ENCODE measurements around the gene RNU7-1. TPM values are rescaled to one million over a fixed set of nuclear protein-coding genes. Genes with fewer than 3 reads are reported as not detected.

RNU7-1 gene
- total and polyA plus RNA-seq, 4 donors: 16.2 to 21.9 TPM; not detected in 2

DNA sequence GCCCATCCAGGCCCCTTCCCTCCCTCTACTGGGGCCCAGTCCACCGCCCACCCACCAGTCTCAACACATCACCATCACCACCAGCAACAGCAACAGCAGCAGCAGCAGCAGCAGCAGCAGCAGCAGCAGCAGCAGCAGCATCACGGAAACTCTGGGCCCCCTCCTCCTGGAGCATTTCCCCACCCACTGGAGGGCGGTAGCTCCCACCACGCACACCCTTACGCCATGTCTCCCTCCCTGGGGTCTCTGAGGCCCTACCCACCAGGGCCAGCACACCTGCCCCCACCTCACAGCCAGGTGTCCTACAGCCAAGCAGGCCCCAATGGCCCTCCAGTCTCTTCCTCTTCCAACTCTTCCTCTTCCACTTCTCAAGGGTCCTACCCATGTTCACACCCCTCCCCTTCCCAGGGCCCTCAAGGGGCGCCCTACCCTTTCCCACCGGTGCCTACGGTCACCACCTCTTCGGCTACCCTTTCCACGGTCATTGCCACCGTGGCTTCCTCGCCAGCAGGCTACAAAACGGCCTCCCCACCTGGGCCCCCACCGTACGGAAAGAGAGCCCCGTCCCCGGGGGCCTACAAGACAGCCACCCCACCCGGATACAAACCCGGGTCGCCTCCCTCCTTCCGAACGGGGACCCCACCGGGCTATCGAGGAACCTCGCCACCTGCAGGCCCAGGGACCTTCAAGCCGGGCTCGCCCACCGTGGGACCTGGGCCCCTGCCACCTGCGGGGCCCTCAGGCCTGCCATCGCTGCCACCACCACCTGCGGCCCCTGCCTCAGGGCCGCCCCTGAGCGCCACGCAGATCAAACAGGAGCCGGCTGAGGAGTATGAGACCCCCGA lies 6.8 kb upstream of the RNU7-1 start:
- Histone ChIP-seq H3K27ac (ENCODE audit: low read depth, low read length) (peak overlapping the region; percentile 93), H3K4me3 (ENCODE audit: low read depth, low read length) (peak overlapping the region; percentile 77), H3K9me3 (ENCODE audit: control insufficient read depth, insufficient read depth, low read length) (no peaks in the 10 kb centered on the region), H3K4me1 (ENCODE audit: control insufficient read depth, insufficient read depth, low read length) (peaks cover 42% of the 10 kb centered on the region), H3K36me3 (ENCODE audit: control insufficient read depth, insufficient read depth, low read length) (peaks cover 80% of the 10 kb centered on the region), H3K27me3 (ENCODE audit: control insufficient read depth, insufficient read depth, low read length) (no peaks in the 10 kb centered on the region)
- WGBS (ENCODE audit: insufficient coverage): 27% methylated on average over 36 of the region's 36 CpGs
- no peak for DNase-seq (ENCODE audit: low read depth in 4 of 6, low spot score in 6 of 6)

DNA sequence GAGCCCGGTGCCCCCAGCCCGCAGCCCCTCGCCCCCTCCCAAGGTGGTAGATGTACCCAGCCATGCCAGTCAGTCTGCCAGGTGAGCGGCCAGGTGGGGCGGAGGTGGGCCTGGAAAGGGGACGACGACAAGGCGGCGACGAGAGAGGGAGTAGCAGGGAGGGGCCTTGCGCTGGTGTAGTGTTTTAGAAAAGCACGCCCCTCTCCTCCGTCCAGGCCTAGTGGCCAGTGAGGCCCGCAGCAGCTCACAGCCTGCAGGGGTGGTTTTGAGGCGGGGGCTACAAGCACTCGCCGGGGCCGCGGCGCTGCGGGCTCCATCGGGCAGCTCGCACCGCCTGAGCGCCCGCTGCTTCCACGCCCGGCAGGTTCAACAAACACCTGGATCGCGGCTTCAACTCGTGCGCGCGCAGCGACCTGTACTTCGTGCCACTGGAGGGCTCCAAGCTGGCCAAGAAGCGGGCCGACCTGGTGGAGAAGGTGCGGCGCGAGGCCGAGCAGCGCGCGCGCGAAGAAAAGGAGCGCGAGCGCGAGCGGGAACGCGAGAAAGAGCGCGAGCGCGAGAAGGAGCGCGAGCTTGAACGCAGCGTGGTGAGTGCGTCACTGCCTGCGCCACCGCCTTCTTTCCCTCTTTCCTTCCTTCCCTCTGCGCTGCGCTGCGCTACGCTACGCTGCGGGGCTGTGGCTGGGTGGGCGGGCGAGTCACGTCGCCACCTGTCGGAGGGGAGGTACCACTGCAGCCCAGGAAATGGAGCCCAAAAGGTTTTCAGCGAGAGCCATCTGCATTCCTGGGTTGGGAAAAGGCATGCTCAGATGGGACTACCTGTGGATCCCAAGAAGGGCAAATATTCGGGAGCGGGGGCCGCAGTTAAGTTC lies 5.9 kb upstream of the RNU7-1 start:
- peak overlapping the region; percentile 93 for H3K27ac ChIP-seq (ENCODE audit: low read depth, low read length)
- H3K4me1 ChIP-seq (ENCODE audit: control insufficient read depth, insufficient read depth, low read length): peaks cover 48% of the 10 kb centered on the region
- peak overlapping the region; percentile 77 for H3K4me3 ChIP-seq (ENCODE audit: low read depth, low read length)
- whole genome bisulfite sequencing (ENCODE audit: insufficient coverage): under 1% methylated on average over 73 of the region's 80 CpGs
- peaks cover 88% of the 10 kb centered on the region for H3K36me3 ChIP-seq (ENCODE audit: control insufficient read depth, insufficient read depth, low read length)
- no peaks in the 10 kb centered on the region for H3K27me3 ChIP-seq (ENCODE audit: control insufficient read depth, insufficient read depth, low read length)
- peak; percentile 85 to 99 (median 92) for DNase-seq (ENCODE audit: low read depth in 4 of 6, low spot score in 6 of 6)
- no peaks in the 10 kb centered on the region for H3K9me3 ChIP-seq (ENCODE audit: control insufficient read depth, insufficient read depth, low read length)

DNA sequence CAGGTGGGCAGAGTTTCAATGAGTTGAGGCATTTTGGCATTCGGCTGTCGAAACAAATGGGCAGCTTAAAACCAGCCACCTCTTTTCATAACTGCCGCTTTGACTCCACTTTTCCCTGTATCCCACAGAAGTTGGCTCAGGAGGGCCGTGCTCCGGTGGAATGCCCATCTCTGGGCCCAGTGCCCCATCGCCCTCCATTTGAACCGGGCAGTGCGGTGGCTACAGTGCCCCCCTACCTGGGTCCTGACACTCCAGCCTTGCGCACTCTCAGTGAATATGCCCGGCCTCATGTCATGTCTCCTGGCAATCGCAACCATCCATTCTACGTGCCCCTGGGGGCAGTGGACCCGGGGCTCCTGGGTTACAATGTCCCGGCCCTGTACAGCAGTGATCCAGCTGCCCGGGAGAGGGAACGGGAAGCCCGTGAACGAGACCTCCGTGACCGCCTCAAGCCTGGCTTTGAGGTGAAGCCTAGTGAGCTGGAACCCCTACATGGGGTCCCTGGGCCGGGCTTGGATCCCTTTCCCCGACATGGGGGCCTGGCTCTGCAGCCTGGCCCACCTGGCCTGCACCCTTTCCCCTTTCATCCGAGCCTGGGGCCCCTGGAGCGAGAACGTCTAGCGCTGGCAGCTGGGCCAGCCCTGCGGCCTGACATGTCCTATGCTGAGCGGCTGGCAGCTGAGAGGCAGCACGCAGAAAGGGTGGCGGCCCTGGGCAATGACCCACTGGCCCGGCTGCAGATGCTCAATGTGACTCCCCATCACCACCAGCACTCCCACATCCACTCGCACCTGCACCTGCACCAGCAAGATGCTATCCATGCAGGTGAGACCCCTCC lies 5.0 kb upstream of the RNU7-1 start:
- Histone ChIP-seq H3K27ac (ENCODE audit: low read depth, low read length) (peak overlapping the region; percentile 93), H3K4me3 (ENCODE audit: low read depth, low read length) (peak overlapping the region; percentile 77), H3K4me1 (ENCODE audit: control insufficient read depth, insufficient read depth, low read length) (peaks cover 55% of the 10 kb centered on the region), H3K27me3 (ENCODE audit: control insufficient read depth, insufficient read depth, low read length) (no peaks in the 10 kb centered on the region), H3K36me3 (ENCODE audit: control insufficient read depth, insufficient read depth, low read length) (peaks cover 83% of the 10 kb centered on the region), H3K9me3 (ENCODE audit: control insufficient read depth, insufficient read depth, low read length) (no peaks in the 10 kb centered on the region)
- DNase-seq (ENCODE audit: low read depth in 4 of 6, low spot score in 6 of 6): no peak
- 87% methylated on average over 30 of the region's 32 CpGs for WGBS (ENCODE audit: insufficient coverage)

DNA sequence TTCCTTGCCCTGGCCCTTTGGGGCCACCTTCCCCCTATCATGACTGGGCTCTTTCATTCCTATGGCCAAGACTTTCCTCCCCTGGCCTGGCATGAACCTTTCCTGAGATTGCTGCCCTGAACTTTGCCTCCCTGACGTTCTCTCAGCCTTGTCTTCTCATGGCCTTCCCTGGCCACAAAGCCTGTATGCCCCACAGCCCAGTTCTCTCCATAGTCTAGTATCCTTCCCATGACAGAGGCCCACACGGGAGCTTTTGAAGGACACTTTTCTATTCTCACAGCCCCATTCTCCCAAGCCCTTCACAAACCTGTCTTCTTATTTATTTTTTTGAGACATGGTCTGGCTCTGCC lies 4.5 kb upstream of the RNU7-1 start:
- no peaks in the 10 kb centered on the region for H3K9me3 ChIP-seq (ENCODE audit: control insufficient read depth, insufficient read depth, low read length)
- WGBS (ENCODE audit: insufficient coverage): 75% methylated on average over 2 of the region's 2 CpGs
- DNase-seq (ENCODE audit: low read depth in 4 of 6, low spot score in 6 of 6): no peak
- H3K4me1 ChIP-seq (ENCODE audit: control insufficient read depth, insufficient read depth, low read length): peaks cover 55% of the 10 kb centered on the region
- H3K27ac ChIP-seq (ENCODE audit: low read depth, low read length): no peak overlapping the region
- H3K4me3 ChIP-seq (ENCODE audit: low read depth, low read length): no peak overlapping the region
- H3K36me3 ChIP-seq (ENCODE audit: control insufficient read depth, insufficient read depth, low read length): peaks cover 78% of the 10 kb centered on the region
- H3K27me3 ChIP-seq (ENCODE audit: control insufficient read depth, insufficient read depth, low read length): no peaks in the 10 kb centered on the region

DNA sequence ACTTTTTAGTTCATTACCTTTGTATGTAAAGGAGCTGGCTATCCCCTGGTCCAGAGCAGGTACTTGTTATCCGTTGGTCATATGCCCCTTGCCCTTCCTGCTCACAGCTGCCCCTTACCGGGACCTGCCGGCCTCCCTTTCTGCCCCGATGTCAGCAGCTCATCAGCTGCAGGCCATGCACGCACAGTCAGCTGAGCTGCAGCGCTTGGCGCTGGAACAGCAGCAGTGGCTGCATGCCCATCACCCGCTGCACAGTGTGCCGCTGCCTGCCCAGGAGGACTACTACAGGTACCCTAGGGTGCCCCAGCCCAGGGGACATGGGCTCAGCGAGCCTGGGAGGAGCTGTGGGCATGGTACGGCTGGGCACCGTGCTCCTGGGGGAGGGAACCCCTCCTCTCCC lies 2.3 kb upstream of the RNU7-1 start:
- Histone ChIP-seq H3K9me3 (ENCODE audit: control insufficient read depth, insufficient read depth, low read length) (no peaks in the 10 kb centered on the region), H3K27me3 (ENCODE audit: control insufficient read depth, insufficient read depth, low read length) (no peaks in the 10 kb centered on the region), H3K36me3 (ENCODE audit: control insufficient read depth, insufficient read depth, low read length) (peaks cover 69% of the 10 kb centered on the region), H3K27ac (ENCODE audit: low read depth, low read length) (no peak overlapping the region), H3K4me3 (ENCODE audit: low read depth, low read length) (no peak overlapping the region), H3K4me1 (ENCODE audit: control insufficient read depth, insufficient read depth, low read length) (peaks cover 72% of the 10 kb centered on the region)
- 83% methylated on average over 10 of the region's 12 CpGs for WGBS (ENCODE audit: insufficient coverage)
- no peak for DNase-seq (ENCODE audit: low read depth in 4 of 6, low spot score in 6 of 6)

DNA sequence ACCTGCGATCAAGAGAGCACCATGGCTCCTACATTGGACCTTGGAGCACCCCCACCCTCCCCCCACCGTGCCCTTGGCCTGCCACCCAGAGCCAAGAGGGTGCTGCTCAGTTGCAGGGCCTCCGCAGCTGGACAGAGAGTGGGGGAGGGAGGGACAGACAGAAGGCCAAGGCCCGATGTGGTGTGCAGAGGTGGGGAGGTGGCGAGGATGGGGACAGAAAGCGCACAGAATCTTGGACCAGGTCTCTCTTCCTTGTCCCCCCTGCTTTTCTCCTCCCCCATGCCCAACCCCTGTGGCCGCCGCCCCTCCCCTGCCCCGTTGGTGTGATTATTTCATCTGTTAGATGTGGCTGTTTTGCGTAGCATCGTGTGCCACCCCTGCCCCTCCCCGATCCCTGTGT lies 1.8 kb upstream of the RNU7-1 start:
- Histone ChIP-seq H3K36me3 (ENCODE audit: control insufficient read depth, insufficient read depth, low read length) (peaks cover 69% of the 10 kb centered on the region), H3K27me3 (ENCODE audit: control insufficient read depth, insufficient read depth, low read length) (no peaks in the 10 kb centered on the region), H3K4me1 (ENCODE audit: control insufficient read depth, insufficient read depth, low read length) (peaks cover 72% of the 10 kb centered on the region), H3K4me3 (ENCODE audit: low read depth, low read length) (no peak overlapping the region), H3K27ac (ENCODE audit: low read depth, low read length) (no peak overlapping the region), H3K9me3 (ENCODE audit: control insufficient read depth, insufficient read depth, low read length) (no peaks in the 10 kb centered on the region)
- DNase-seq (ENCODE audit: low read depth in 4 of 6, low spot score in 6 of 6): no peak
- 70% methylated on average over 2 of the region's 12 CpGs for WGBS (ENCODE audit: insufficient coverage)

DNA sequence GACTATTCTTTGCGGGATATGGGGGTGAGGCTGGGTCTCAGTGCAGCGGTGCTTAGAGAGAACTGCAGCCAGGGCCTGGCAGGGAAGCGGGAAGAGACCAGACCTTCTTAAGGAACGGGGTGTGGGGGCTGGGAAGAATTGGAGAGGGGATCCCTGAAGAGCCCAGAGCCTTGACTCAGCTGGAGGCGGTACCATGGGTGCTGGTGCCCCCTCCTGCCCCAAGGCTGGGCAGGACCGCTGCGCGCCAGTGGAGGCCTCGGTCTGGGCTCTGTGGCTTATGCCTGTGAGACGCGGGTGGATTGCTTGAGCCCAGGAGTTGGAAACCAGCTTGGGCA lies 1.3 kb upstream of the RNU7-1 start:
- WGBS (ENCODE audit: insufficient coverage): 88% methylated on average over 11 of the region's 11 CpGs
- Histone ChIP-seq H3K4me3 (ENCODE audit: low read depth, low read length) (no peak overlapping the region), H3K27me3 (ENCODE audit: control insufficient read depth, insufficient read depth, low read length) (no peaks in the 10 kb centered on the region), H3K4me1 (ENCODE audit: control insufficient read depth, insufficient read depth, low read length) (peaks cover 69% of the 10 kb centered on the region), H3K27ac (ENCODE audit: low read depth, low read length) (peak overlapping the region; percentile 99), H3K9me3 (ENCODE audit: control insufficient read depth, insufficient read depth, low read length) (no peaks in the 10 kb centered on the region), H3K36me3 (ENCODE audit: control insufficient read depth, insufficient read depth, low read length) (peaks cover 68% of the 10 kb centered on the region)
- no peak for DNase-seq (ENCODE audit: low read depth in 4 of 6, low spot score in 6 of 6)

DNA sequence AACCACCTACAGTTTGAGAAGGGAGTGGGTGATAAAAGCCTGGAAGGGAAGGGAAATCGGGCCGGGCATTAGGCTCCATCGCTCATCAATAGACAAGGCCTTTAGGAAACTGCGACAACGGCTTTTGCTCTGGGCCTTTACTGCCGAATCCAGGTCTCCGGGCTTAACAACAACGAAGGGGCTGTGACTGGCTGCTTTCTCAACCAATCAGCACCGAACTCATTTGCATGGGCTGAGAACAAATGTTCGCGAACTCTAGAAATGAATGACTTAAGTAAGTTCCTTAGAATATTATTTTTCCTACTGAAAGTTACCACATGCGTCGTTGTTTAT lies 261 bp upstream of the RNU7-1 start:
- Histone ChIP-seq H3K9me3 (ENCODE audit: control insufficient read depth, insufficient read depth, low read length) (no peaks in the 10 kb centered on the region), H3K4me1 (ENCODE audit: control insufficient read depth, insufficient read depth, low read length) (peaks cover 59% of the 10 kb centered on the region), H3K36me3 (ENCODE audit: control insufficient read depth, insufficient read depth, low read length) (peaks cover 65% of the 10 kb centered on the region), H3K27ac (ENCODE audit: low read depth, low read length) (peak overlapping the region; percentile 99), H3K27me3 (ENCODE audit: control insufficient read depth, insufficient read depth, low read length) (no peaks in the 10 kb centered on the region), H3K4me3 (ENCODE audit: low read depth, low read length) (peak overlapping the region; percentile 96)
- peak in 5 of 6 donors; percentile 70 to 98 (median 88) for DNase-seq (ENCODE audit: low read depth in 4 of 6, low spot score in 6 of 6)
- 0% methylated on average over 6 of the region's 13 CpGs for WGBS (ENCODE audit: insufficient coverage)

DNA sequence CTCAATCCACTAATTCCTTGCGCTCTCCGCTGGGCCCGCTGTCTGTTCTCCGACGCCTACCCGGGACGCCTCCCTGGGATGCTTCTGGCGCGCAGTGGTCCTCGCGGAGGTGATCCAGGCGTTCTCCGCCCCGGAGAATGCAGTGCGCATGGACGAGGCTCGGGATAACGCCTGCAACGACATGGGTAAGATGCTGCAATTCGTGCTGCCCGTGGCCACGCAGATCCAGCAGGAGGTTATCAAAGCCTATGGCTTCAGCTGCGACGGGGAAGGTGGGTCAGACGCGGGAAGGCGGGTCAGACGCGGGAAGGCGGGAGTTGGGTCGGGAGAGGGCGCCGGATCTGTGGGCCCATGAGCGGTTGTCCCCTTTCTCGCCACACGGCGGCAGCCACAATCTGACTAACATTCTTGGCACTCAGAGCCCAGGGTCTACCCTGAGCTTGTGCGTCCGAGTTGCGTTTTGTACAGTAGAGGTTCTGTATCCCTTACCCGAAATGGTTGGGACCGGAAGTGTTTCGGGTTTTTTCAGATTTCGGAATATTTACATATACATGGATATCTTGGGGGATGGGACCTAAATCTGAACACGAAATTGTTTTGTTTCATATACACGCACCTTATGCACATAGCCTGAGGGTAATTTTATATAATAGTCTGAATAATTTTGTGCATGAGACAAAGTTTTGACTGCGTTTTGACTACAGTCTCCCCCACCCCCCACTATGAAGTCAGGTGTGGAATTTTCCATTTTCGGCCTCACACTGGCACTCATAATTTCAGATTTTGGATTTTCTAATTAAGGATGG lies 968 bp downstream of the RNU7-1 start:
- DNase-seq (ENCODE audit: low read depth in 4 of 6, low spot score in 6 of 6): peak in 5 of 6 donors; percentile 87 to 98 (median 89)
- peaks cover 53% of the 10 kb centered on the region for H3K36me3 ChIP-seq (ENCODE audit: control insufficient read depth, insufficient read depth, low read length)
- H3K27me3 ChIP-seq (ENCODE audit: control insufficient read depth, insufficient read depth, low read length): no peaks in the 10 kb centered on the region
- H3K27ac ChIP-seq (ENCODE audit: low read depth, low read length): peak overlapping the region; percentile 99
- H3K4me1 ChIP-seq (ENCODE audit: control insufficient read depth, insufficient read depth, low read length): peaks cover 51% of the 10 kb centered on the region
- H3K9me3 ChIP-seq (ENCODE audit: control insufficient read depth, insufficient read depth, low read length): no peaks in the 10 kb centered on the region
- 0% methylated on average over 37 of the region's 48 CpGs for WGBS (ENCODE audit: insufficient coverage)
- peak overlapping the region; percentile 96 for H3K4me3 ChIP-seq (ENCODE audit: low read depth, low read length)
